ENCODE results near the gene CUBN. TPM values are rescaled to one million over a fixed set of nuclear protein-coding genes. Genes with fewer than 3 reads are reported as not detected.

CUBN gene
- total RNA-seq, 1 donor from 2014 or later: 0.32 TPM

DNA sequence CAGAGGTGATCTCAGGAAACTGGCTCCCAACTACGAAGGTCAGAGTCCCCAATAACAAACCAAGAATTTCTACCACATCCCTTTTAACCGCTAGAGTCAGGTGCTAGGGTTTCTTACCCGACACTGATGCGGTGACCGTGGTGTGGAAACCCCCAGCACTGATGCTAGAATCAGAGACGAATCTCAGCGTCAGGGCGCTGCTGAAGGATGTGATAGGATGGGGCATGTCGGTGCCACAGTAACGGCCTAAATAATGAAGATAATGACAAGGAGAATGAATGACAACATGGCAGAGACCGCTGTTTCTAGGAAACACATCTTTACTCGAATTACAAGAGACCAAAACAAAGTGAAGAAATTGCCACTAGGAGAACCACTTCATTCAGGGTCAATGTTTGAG is 181.2 kb downstream of the CUBN start:
- H3K27me3 Mint-ChIP-seq (ENCODE audit: unreplicated experiment): peaks cover 2% of the 10 kb centered on the region
- no peaks in the 10 kb centered on the region for H3K9me3 Mint-ChIP-seq (ENCODE audit: unreplicated experiment)
- no peaks in the 10 kb centered on the region for H3K36me3 Mint-ChIP-seq (ENCODE audit: unreplicated experiment)
- TF ChIP-seq CTCF (IDR thresholded peaks at IDR 0.05; ENCODE audit: partially characterized antibody, unreplicated experiment): no peak
- H3K27ac Mint-ChIP-seq (ENCODE audit: unreplicated experiment): no peak overlapping the region
- no peak overlapping the region for H3K4me3 Mint-ChIP-seq (ENCODE audit: unreplicated experiment)
- DNase-seq: no peak
- peaks cover 21% of the 10 kb centered on the region for H3K4me1 Mint-ChIP-seq (ENCODE audit: low read depth, unreplicated experiment)

- H3K4me1 Mint-ChIP-seq (ENCODE audit: low read depth, unreplicated experiment): peaks cover 20% of the 10 kb centered on the region
- H3K36me3 Mint-ChIP-seq (ENCODE audit: unreplicated experiment): no peaks in the 10 kb centered on the region
- no peak overlapping the region for H3K4me3 Mint-ChIP-seq (ENCODE audit: unreplicated experiment)
- no peak overlapping the region for H3K27ac Mint-ChIP-seq (ENCODE audit: unreplicated experiment)
- peaks cover 2% of the 10 kb centered on the region for H3K27me3 Mint-ChIP-seq (ENCODE audit: unreplicated experiment)
- no peak for DNase-seq
- no peaks in the 10 kb centered on the region for H3K9me3 Mint-ChIP-seq (ENCODE audit: unreplicated experiment)
- TF ChIP-seq CTCF (IDR thresholded peaks at IDR 0.05; ENCODE audit: partially characterized antibody, unreplicated experiment): no peak
Observed at GRCh38 chr10:16947069-16947468, 182.5 kb downstream of the CUBN start.

GRCh38 chr10:16945593-16945992 is 184.0 kb downstream of the CUBN start:
- no peak overlapping the region for H3K27ac Mint-ChIP-seq (ENCODE audit: unreplicated experiment)
- H3K36me3 Mint-ChIP-seq (ENCODE audit: unreplicated experiment): no peaks in the 10 kb centered on the region
- H3K27me3 Mint-ChIP-seq (ENCODE audit: unreplicated experiment): peaks cover 2% of the 10 kb centered on the region
- peaks cover 6% of the 10 kb centered on the region for H3K4me1 Mint-ChIP-seq (ENCODE audit: low read depth, unreplicated experiment)
- no peak for DNase-seq
- H3K4me3 Mint-ChIP-seq (ENCODE audit: unreplicated experiment): no peak overlapping the region
- TF ChIP-seq CTCF (IDR thresholded peaks at IDR 0.05; ENCODE audit: partially characterized antibody, unreplicated experiment): no peak
- H3K9me3 Mint-ChIP-seq (ENCODE audit: unreplicated experiment): no peaks in the 10 kb centered on the region

- H3K4me1 Mint-ChIP-seq (ENCODE audit: low read depth, unreplicated experiment): peaks cover 6% of the 10 kb centered on the region
- no peaks in the 10 kb centered on the region for H3K36me3 Mint-ChIP-seq (ENCODE audit: unreplicated experiment)
- no peak overlapping the region for H3K27ac Mint-ChIP-seq (ENCODE audit: unreplicated experiment)
- TF ChIP-seq CTCF (IDR thresholded peaks at IDR 0.05; ENCODE audit: partially characterized antibody, unreplicated experiment): no peak
- peaks cover 2% of the 10 kb centered on the region for H3K27me3 Mint-ChIP-seq (ENCODE audit: unreplicated experiment)
- H3K9me3 Mint-ChIP-seq (ENCODE audit: unreplicated experiment): no peaks in the 10 kb centered on the region
- DNase-seq: no peak
- no peak overlapping the region for H3K4me3 Mint-ChIP-seq (ENCODE audit: unreplicated experiment)
Observed at GRCh38 chr10:16944986-16945385, 184.6 kb downstream of the CUBN start.

DNA sequence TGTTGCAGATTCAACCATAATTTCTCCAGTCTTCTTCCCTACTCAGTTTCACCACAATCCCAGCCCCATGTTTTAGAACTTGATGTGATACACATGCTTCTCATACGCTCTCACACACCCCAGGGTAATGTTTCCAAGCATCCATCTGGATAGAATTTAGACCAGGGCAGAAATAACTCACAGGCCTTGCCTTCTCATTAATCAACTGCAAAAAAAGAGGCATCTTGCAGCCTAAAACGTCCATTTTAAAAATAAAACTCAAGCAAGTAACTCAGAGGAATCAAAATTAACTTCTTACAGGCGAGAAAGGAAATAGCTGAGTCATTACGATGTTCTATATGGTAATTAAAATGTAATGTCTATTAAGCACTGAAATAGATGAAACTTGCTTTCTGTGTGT is 185.2 kb downstream of the CUBN start:
- no peak for DNase-seq
- Mint-ChIP-seq H3K9me3 (ENCODE audit: unreplicated experiment) (no peaks in the 10 kb centered on the region), H3K36me3 (ENCODE audit: unreplicated experiment) (no peaks in the 10 kb centered on the region), H3K27ac (ENCODE audit: unreplicated experiment) (no peak overlapping the region), H3K27me3 (ENCODE audit: unreplicated experiment) (no peaks in the 10 kb centered on the region), H3K4me1 (ENCODE audit: low read depth, unreplicated experiment) (peaks cover 6% of the 10 kb centered on the region), H3K4me3 (ENCODE audit: unreplicated experiment) (no peak overlapping the region)
- no peak for TF ChIP-seq CTCF (IDR thresholded peaks at IDR 0.05; ENCODE audit: partially characterized antibody, unreplicated experiment)
